ENCODE measurements around the gene LARP1. TPM values are rescaled to one million over a fixed set of nuclear protein-coding genes. Genes with fewer than 3 reads are reported as not detected.
A peak's percentile ranks its signal among the peaks of the same experiment; 100 is the strongest.

Gene LARP1
- total and polyA plus RNA-seq, 9 of the 15 experiments (the other 6 are each of a cell fraction or from before 2014, with no cell fraction given): 22.6 to 300 (median 92.0) TPM

DNA sequence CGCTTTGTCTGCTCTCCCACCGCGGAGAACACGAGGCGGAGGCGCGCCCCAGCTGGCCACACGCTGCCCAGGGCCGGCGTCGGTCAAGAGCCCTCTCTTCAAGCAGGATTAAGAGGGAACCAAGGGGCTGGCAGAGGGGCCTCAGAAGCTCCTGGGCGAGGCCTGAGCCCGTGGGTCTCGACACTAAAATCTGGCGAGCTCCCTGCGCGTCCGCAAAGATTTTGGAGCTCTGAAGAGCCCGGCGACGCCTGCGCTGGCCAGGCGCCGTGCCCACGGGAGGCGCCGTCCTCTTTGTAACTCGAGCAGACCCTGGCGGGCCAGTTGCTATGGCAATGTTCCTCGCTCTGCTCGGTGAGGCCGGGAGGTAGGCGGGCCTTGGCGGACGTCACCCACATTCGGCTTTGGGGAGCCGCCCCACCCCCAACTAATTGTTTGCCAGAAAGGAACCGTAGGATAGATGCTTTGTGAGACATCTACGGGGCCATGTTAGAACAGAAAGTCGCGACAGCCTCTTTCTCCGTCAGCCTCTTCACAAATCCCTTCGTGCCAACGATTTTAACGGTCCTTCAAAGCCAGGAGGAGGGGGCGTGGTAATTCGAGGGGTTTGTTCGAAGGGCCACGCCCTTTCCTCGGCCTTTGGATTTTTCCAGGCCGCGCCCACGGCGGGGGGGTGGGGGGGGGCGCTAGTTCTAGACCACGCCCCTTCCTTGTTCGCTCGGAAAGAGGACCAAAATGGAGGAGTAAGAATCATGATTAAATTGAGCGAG is 102.5 kb downstream of the LARP1 start (continued):
- TF ChIP-seq ZNF239 (CRISPR knock-in tag; IDR thresholded peaks at IDR 0.05): no peak
- TF ChIP-seq ZFP91 (CRISPR knock-in tag; IDR thresholded peaks at IDR 0.05): no peak
- no peak for TF ChIP-seq SLC30A9 (CRISPR knock-in tag; IDR thresholded peaks at IDR 0.05)
- no peak for TF ChIP-seq BRD9 (IDR thresholded peaks at IDR 0.05; ENCODE audit: low read depth, partially characterized antibody)
- no peak for TF ChIP-seq MEF2D (tag; conservative IDR thresholded peaks at IDR 0.05; ENCODE audit: low read depth)
- TF ChIP-seq TBP (optimal IDR thresholded peaks at IDR 0.05; ENCODE audit: low read depth, low read length): peak; percentile 47
- TF ChIP-seq NCOA2 (IDR thresholded peaks at IDR 0.05; ENCODE audit: partially characterized antibody in 2 of 2): no peak
- TF ChIP-seq, protein P1, sequence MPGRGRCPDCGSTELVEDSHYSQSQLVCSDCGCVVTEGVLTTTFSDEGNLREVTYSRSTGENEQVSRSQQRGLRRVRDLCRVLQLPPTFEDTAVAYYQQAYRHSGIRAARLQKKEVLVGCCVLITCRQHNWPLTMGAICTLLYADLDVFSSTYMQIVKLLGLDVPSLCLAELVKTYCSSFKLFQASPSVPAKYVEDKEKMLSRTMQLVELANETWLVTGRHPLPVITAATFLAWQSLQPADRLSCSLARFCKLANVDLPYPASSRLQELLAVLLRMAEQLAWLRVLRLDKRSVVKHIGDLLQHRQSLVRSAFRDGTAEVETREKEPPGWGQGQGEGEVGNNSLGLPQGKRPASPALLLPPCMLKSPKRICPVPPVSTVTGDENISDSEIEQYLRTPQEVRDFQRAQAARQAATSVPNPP (IDR thresholded peaks at IDR 0.05; ENCODE audit: borderline replicate concordance, insufficient read depth, insufficient read length): no peak
- no peak for TF ChIP-seq CAMTA2 (CRISPR knock-in tag; conservative IDR thresholded peaks at IDR 0.05)
- peak; percentile 80; the same call in 1 of the 2 replicates for TF ChIP-seq ZNF175 (CRISPR knock-in tag; IDR thresholded peaks at IDR 0.05; ENCODE audit: low read depth)
- TF ChIP-seq FOXA3 (CRISPR knock-in tag; conservative IDR thresholded peaks at IDR 0.05 in 1 of 2, IDR thresholded peaks at IDR 0.05 in 1 of 2): no peak
- TF ChIP-seq BACH1 (tag; IDR thresholded peaks at IDR 0.05): no peak
- no peak for TF ChIP-seq CREB5 (CRISPR knock-in tag; IDR thresholded peaks at IDR 0.05)
- TF ChIP-seq RBBP5 (IDR thresholded peaks at IDR 0.05; ENCODE audit: borderline replicate concordance, insufficient read depth, low read length, poor library complexity, severe bottlenecking): no peak
- TF ChIP-seq E2F1 (CRISPR knock-in tag; IDR thresholded peaks at IDR 0.05): no peak; the same call in 1 of the 2 replicates
- TF ChIP-seq MTF1 (CRISPR knock-in tag; IDR thresholded peaks at IDR 0.05; ENCODE audit: borderline replicate concordance): no peak
- TF ChIP-seq, protein P2, sequence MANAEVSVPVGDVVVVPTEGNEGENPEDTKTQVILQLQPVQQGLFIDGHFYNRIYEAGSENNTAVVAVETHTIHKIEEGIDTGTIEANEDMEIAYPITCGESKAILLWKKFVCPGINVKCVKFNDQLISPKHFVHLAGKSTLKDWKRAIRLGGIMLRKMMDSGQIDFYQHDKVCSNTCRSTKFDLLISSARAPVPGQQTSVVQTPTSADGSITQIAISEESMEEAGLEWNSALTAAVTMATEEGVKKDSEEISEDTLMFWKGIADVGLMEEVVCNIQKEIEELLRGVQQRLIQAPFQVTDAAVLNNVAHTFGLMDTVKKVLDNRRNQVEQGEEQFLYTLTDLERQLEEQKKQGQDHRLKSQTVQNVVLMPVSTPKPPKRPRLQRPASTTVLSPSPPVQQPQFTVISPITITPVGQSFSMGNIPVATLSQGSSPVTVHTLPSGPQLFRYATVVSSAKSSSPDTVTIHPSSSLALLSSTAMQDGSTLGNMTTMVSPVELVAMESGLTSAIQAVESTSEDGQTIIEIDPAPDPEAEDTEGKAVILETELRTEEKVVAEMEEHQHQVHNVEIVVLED (CRISPR knock-in tag; IDR thresholded peaks at IDR 0.05): no peak
